H1 (cell line): ENCODE measurements around the gene CFAP65. TPM values are rescaled to one million over a fixed set of nuclear protein-coding genes. Genes with fewer than 3 reads are reported as not detected.

ENCODE experiments used
- GTF2F1 ChIP-seq: IDR thresholded peaks from 2 replicates; pipeline ENCODE4 v1.6.1; 2012; ENCODE audit warnings: low read depth, low read length, improper control_type of control experiment, borderline replicate concordance
- JUN ChIP-seq: IDR thresholded peaks from 2 replicates; pipeline ENCODE4 v1.6.1; 2011; ENCODE audit warnings: low read depth, mild to moderate bottlenecking, improper control_type of control experiment, low read length
- NANOG ChIP-seq: IDR thresholded peaks from 2 replicates; pipeline ENCODE4 v1.6.1; 2011; ENCODE audit warnings: low read length, low read depth, mild to moderate bottlenecking, inconsistent platforms; ENCODE audit not compliant: insufficient read depth, poor library complexity, severe bottlenecking
- POU5F1 ChIP-seq: IDR thresholded peaks from 2 replicates; pipeline ENCODE4 v1.6.1; 2011; ENCODE audit warnings: low read depth, mild to moderate bottlenecking, low read length, moderate library complexity
- RNF2 ChIP-seq: fragments of 200-900, 300-1000 bp; sonication (generic); IDR thresholded peaks from 2 replicates; pipeline ENCODE4 v1.7.1; 2016; ENCODE audit warnings: borderline replicate concordance, low read depth, mild to moderate bottlenecking, antibody characterized with exemption, low read length; ENCODE audit not compliant: poor library complexity, severe bottlenecking; ENCODE audit errors: missing control alignments
- SIN3A ChIP-seq, 2 experiments: IDR thresholded peaks in 1 of 2; conservative IDR thresholded peaks in 1 of 2; 2 replicates each; pipeline ENCODE4 v1.6.1; 2011 to 2012; ENCODE audit warnings: low read length in 2 of 2, improper control_type of control experiment in 1 of 2, low read depth in 1 of 2, mild to moderate bottlenecking in 1 of 2
- TCF12 ChIP-seq: IDR thresholded peaks from 2 replicates; pipeline ENCODE4 v1.6.1; 2011; ENCODE audit warnings: low read depth, mild to moderate bottlenecking, low read length
- polyA plus RNA-seq, 7 experiments: library from polyadenylated mRNA; depleted of rRNA in 3 of 7; stranded (reverse) in 5 of 7; unstranded in 2 of 7; fragments of >200 nt in 5 of 7; fragments of 200-250 nt in 2 of 7; gene quantifications; 1 replicate in 5 of 7; 2 replicates in 1 of 7; 4 replicates in 1 of 7; pipeline versions ENCODE4 v1.2.1 to v1.2.3, GENCODE V29; 2011 to 2013; ENCODE audit warnings: missing spikeins in 2 of 7, mixed read lengths in 2 of 7
- total RNA-seq: library from RNA; stranded (reverse); fragmentation: NEBNext Ultra II Directional; extraction: Animal tissue kit (Norgen Biotek cat#: 25700); gene quantifications from 2 replicates; pipeline ENCODE4 v1.2.1, GENCODE V29; 2021

Gene CFAP65
- total and polyA plus RNA-seq, 2 of the 8 experiments (the other 6 are each of a cell fraction or from before 2014, with no cell fraction given) = 0.19 to 0.45 TPM

GRCh38 chr2:219081096-219081495, 39.8 kb upstream of the CFAP65 start (continued):
- TF ChIP-seq SIN3A (conservative IDR thresholded peaks at IDR 0.05 in 1 of 2, IDR thresholded peaks at IDR 0.05 in 1 of 2; ENCODE audit: low read depth in 1 of 2, low read length in 2 of 2) (no peak), NANOG (no peak), POU5F1 (no peak), JUN (no peak), RNF2 (no peak), TCF12 (no peak), GTF2F1 (no peak)
